GM21528 (cell line): ENCODE measurements around the gene CCT8L2.
"Not testable (repeated sequence)": the region's sequence is repeated elsewhere in the genome, so short reads cannot be mapped to it uniquely, and the experiment has no call there.

ENCODE experiments used
- ATAC-seq: cut with Tn5 transposase; IDR thresholded peaks from one replicate; pipeline ENCODE4 v1.9.1; 2021; ENCODE audit warnings: mild to moderate bottlenecking, moderate library complexity; ENCODE audit not compliant: unreplicated experiment, low FRiP score

Gene CCT8L2

DNA sequence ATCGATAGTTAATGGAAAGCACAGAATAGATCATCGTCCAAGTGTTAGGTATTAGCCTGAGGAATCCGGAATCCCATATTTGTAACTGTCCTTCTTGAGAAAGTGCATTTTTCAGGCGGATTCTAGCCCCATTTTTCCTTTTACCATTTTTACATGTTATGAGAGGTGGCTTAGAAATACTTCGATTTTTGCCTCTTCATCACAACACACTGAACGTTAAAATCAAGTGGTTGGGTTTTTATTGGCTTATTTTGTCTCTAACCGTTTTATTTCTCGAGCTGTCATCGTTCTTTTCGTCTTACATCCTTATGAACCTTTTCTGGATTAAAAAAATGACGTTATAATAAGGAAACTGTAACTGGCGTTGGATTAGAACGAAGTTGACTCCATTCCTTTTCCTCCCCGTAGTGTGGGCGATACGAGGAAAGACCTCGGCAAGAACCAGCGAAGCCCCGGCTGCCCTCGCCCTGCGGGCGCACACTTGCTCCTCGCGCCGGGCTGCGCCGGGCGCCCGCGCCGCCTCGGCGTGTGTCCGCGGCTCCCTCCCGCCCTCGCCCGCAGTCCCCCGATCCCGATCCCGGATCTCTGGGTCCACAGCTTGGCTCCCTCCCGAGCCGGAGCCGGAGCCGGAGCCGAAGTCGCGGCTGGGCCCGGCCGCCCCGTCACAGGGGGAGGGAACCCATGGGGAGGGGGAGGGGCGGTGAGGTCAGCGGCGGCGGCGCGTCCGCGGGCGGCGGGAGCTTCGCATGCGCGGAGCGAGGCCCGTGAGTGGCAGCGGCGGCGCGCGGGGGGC lies 8.2 kb upstream of the CCT8L2 start:
- not testable (repeated sequence) for ATAC-seq

DNA sequence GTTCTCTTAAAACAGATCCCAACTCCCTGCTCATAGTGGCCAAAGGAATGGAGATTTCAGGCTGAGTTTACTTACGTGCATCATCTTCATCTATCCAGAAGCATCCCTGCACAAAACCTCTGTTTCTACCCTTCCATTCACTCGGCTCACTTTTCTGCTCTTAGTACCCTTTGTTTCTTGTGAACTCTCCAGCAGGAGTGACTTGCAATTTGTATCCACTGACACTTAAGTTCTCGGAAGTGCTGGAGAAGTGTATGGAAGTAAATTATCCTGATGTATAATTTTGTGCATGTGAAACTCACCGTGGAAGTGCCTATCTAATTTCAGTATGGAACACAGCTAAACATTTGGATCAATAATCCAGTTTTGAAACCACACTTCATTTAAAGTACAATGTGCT lies 7.0 kb upstream of the CCT8L2 start:
- not testable (repeated sequence) for ATAC-seq

DNA sequence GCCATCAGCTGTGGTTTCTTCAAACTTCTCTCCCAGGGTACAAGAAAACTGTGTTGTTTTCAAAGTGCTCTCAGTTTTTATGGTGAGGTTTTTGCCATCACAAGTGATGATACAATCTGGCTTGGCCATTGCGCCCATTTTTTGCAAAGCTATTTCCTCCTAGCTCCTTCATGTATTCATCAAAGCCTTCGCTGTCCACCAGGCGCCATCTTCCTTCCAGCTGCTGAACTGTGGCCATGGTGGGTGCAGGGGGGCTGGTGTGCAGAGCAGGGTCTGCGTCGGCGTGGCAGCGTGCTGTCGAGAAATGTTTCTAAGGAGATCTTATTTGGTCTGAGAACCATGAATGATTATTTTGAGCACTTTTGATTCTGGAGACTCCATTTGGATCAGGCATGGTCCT lies 2.6 kb upstream of the CCT8L2 start:
- ATAC-seq: not testable (repeated sequence)

DNA sequence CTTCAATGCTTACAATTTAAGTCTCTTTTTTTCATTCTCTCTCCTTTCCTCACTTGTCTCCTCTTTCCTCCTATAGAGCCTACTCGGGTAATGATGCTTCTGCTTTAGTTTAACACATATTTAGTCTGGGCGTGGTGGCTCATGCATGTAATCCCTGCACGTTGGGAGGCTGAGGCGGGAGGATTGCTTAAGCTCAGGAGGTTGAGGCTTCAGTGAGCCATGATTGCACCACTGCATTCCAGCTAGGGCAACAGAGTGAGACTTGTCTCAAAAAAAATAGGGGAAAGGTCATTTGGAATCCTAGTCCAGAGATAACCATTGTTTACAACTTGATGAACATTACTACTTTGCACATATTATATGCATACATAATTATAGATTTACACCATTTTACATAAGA lies 1.4 kb upstream of the CCT8L2 start:
- ATAC-seq: no peak

DNA sequence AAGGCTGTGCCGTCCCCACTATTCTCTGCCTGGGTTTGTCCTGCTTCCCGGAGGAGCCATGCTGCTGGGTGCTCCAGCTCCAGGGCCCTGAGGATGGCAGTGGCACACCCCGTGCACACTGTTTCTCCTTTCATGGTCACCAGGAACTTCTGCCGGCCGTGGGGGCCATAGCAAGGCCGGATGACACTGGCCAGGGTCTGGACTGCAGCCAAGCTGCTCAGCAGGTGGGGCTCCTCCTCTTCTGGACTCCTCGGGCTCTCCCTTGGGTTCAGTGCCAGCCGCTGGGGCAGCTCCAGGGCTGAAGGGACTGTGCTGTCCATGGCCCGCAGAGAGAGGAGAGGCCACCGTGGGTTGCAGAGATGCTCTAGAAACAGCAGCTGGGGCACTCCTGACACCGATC lies 379 bp downstream of the CCT8L2 start:
- not testable (repeated sequence) for ATAC-seq

DNA sequence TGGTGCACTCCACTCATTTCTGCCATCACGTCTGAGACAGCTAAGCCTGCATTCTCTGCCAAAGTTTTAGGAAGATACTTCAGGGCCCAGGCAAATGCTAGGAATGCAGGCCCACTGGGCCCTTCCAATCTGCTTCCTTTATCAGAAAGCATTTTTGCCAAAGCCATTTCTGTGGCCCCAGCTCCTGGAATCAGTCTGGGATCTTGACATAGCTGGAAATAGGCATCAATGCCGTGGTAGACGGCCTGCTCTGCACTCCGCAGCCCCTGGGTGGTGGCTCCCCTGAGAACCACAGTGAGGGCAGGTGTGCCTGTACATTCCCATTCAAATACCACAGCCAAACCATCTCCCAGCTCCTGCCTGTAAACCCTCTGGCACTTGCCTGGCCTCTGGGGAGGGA lies 1.5 kb downstream of the CCT8L2 start:
- ATAC-seq: not testable (repeated sequence)

DNA sequence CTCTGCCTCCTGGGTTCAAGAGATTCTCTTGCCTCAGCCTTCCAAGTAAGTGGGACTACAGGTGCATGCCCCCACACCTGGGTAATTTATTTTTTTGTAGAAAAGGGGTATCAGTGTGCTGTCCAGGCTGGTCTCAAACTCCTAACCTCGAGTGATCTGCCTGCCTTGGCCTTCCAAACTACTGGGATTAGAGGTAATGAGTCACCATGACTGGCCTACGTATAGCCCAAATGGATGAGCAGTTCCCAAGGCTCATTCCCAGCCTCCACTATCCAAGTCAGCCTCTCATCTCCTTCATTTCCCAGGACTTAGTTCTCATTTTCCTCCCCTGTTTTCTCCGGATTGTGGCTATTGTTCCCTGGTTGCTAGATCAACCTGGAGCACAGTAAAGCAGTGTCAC lies 5.6 kb downstream of the CCT8L2 start:
- ATAC-seq: no peak

DNA sequence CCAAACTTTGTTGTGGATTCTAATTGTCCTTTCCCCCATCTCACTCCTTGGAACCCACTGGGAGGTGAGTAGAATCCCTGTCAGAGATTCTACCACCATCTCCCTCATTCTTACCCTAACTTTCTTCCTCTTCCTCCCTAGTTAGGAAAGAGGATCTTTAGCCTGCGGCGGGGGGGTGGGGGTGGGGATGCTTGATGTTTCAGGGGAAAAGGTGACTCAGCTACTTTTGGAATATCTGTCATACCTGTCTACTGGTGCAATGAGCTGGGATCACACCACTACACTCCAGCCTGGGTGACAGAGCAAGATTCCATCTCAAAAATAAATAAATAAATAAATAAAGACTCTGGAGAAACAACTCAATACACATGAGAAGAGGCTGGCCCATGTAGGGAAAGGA lies 6.4 kb downstream of the CCT8L2 start:
- no peak for ATAC-seq

DNA sequence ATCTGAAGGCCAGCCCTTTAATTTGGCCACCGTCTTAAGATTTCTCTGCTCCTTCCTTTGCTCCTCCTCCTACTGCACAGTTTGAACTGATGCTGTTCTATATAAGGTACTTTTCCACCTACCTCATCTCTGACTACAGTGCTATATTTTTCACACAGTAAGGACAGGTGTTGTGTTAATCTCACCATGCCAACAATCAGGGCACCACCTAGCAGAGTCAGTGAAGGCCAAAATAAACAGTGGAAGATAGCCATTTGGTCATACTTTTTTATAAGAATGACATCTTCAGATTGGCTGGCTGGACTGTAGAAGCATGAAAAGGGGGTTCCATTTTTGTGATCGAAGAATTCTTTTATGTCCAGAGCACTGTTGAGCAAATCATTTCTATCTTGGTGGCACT lies 11.7 kb downstream of the CCT8L2 start:
- ATAC-seq: not testable (repeated sequence)

DNA sequence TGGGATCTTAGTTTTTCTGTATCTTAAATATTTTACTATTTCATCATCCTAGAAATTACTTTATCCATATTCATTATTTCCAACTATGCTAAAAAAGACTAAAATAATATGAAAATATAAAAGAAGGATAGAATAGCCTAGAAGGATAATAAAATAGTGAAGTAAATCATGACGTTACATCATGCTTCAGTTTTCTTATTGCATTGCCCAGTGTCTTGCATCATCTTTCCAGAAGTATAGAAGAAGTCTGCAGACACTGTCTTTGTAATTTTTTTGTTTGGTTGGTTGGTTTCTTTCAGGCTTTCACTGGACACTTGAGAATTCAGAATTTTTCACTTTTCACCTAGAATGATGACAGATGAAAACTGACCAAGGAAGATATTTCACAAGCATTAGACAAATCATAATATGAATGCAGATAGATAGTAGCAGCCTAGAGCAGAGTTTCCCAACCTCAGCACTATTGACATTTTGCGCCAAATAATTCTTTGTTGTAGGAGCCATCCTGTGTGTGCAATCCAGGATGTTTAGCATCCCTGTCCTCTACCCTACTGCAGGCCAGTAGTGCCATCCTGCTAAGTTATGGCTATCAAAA lies 23.3 kb downstream of the CCT8L2 start:
- not testable (repeated sequence) for ATAC-seq

DNA sequence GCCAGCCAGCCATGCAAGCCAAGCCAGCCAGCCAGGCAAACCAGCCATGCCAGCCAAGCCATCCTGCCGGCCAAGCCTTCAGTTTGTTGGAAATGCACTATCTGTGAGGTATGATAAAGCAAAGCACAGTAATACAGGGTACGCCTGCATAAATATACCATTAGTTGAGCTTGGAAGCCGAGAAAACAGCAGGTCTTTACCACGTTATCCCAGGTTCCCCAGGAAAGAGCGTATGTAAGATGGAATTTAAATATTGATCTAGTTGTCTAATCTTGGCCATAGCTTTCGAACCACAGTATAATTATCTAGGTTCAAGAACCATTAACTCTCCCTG lies 24.2 kb downstream of the CCT8L2 start:
- no peak for ATAC-seq

DNA sequence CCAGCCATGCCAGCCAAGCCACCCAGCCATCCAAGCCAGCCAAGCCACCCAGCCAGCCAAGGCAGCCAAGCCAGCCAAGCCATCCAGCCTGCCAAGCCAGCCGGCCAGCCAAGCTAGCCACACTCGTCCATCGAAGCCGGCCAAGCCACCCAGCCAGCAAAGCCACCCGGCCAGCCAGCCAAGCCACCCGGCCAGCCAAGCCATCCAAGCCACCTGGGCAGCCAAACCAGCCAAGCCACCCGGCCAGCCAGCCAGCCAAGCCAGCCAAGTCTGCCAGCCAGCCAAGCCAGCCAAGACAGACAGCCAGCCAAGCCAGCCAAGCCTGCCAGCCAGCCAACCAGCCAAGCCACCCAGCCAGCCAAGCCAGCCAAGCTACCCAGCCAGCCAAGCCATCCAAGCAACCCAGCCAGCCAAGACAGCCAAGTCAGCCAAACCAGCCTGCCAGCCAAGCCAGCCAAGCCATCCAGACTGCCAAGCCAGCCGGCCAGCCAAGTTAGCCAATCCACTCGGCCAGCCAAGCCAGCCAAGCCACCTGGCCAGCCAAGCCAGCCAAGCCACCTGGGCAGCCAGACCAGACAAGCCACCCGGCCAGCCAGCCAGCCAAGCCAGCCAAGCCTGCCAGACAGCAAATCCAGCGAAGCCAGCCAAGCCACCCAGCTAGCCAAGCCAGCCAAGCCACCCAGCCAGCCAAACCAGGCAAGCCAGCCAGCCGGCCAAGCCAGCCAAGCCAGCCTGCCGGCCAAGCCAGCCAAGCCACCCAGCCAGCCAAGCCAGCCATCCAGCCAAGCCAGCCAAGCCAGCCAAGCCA lies 24.8 kb downstream of the CCT8L2 start:
- ATAC-seq: not testable (repeated sequence)

DNA sequence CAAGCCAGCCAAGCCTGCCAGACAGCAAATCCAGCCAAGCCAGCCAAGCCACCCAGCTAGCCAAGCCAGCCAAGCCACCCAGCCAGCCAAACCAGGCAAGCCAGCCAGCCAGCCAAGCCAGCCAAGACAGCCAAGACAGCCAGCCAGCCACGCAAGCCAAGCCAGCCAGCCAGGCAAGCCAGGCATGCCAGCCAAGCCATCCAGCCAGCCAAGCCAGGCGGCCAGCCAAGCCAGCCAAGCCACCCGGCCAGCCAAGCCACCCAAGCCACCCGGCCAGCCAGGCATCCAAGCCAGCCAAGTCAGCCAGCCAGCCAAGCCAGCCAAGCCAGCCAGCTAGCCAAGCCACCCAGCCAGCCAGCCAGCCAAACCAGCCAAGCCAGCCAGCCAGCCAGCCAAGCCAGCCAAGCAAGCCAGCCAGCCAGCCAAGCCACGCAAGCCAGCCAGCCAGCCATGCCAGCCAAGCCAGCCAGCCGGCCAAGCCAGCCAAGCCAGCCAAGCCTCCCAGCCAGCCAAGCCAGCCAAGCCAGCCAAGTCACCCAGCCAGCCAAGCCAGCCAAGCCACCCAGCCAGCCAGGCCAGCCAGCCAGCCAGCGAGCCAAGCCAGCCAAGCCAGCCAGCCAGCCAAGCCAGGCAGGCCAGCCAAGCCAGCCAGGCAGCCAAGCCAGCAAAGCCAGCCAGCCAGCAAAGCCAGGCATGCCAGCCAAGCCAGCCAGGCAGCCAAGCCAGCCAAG lies 26.0 kb downstream of the CCT8L2 start:
- ATAC-seq: not testable (repeated sequence)

DNA sequence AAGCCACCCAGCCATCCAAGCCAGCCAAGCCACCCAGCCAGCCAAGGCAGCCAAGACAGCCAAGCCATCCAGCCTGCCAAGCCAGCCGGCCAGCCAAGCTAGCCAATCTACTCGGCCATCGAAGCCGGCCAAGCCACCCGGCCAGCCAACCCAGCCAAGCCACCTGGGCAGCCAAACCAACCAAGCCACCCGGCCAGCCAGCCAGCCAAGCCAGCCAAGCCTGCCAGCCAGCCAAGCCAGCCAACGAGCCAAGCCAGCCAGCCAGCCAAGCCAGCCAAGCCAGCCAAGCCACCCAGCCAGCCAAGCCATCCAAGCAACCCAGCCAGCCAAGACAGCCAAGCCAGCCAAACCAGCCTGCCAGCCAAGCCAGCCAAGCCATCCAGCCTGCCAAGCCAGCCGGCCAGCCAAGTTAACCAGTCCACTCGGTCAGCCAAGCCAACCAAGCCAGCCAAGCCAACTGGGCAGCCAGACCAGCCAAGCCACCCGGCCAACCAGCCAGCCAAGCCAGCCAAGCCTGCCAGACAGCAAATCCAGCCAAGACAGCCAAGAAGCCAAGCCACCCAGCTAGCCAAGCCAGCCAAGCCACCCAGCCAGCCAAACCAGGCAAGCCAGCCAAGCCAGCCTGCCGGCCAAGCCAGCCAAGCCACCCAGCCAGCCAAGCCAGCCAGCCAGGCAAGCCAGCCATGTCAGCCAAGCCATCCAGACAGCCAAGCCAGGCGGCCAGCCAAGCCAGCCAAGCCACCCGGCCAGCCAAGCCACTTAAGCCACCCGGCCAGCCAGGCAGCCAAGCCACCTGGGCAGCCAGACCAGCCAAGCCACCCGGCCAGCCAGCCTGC lies 26.8 kb downstream of the CCT8L2 start:
- ATAC-seq: not testable (repeated sequence)

DNA sequence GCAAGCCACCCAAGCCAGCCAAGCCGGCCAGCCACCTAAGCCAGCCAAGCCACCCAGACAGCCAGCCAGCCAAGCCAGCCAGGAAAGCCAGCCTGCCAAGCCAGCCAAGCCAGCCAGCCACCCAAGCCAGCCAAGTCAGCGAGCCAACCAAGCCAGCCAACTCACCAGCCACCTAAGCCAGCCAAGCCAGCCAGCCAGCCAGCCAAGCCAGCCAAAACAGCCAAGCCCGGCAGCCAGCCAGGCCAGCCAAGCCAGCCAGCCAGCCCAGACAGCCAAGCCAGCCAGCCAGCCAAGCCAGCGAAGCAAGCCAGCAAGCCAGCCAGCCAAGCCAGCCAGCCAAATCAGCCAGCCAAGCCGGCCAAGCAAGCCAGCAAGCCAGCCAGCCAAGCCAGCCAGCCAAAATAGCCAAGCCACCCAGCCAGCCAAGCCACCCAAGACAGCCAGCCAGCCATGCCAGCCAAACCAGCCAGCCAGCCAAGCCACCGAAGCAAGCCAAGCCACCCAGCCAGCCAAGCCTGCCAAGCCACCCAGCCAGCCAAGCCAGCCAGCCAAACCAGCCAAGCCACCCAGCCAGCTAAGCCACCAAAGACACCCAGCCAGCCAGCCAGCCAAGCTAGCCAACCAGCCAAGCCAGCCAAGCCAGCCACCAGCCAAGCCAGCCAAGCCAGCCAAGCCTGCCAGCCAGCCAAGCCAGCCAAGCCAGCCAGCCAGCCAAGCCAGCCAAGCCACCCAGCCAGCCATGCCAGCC lies 27.6 kb downstream of the CCT8L2 start:
- ATAC-seq: not testable (repeated sequence)

DNA sequence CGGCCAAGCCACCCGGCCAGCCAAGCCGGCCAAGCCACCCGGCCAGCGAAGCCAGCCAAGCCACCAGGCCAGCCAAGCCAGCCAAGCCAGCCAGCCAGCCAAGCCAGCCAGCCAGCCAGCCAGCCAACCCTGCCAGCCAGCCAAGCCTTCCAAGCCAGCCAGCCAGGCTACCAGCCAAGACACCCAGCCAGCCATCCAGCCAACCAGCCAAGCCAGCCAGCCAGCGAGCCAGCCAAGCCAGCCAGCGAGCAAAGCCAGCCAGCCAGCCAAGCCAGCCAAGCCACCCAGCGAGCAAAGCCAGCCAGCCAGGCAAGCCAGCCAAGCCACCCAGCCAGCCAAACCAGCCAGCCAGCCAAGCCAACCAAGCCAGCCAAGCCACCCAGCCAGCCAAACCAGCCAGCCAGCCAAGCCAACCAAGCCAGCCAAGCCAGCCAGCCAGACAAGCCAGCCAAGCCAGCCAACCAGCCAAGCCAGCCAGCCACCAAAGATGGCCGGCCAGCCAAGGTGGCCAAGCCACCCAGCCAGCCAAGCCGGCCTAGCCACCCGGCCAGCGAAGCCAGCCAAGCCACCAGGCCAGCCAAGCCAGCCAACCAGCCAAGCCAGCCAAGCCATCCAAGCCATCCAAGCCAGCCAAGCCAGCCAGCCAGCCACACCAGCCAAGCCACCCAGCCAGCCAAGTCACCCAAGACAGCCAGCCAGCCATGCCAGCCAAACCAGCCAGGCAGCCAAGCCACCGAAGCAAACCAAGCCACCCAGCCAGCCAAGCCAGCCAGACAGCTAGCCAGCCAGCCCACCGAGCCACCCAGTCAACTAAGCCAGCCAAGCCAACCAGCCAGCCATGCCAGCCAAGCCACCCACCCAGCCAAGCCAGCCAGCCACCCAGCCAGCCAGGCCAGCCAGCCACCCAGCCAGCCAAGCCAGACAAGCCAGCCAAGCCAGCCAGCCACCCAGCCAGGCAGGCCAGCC lies 28.8 kb downstream of the CCT8L2 start:
- ATAC-seq: no peak

DNA sequence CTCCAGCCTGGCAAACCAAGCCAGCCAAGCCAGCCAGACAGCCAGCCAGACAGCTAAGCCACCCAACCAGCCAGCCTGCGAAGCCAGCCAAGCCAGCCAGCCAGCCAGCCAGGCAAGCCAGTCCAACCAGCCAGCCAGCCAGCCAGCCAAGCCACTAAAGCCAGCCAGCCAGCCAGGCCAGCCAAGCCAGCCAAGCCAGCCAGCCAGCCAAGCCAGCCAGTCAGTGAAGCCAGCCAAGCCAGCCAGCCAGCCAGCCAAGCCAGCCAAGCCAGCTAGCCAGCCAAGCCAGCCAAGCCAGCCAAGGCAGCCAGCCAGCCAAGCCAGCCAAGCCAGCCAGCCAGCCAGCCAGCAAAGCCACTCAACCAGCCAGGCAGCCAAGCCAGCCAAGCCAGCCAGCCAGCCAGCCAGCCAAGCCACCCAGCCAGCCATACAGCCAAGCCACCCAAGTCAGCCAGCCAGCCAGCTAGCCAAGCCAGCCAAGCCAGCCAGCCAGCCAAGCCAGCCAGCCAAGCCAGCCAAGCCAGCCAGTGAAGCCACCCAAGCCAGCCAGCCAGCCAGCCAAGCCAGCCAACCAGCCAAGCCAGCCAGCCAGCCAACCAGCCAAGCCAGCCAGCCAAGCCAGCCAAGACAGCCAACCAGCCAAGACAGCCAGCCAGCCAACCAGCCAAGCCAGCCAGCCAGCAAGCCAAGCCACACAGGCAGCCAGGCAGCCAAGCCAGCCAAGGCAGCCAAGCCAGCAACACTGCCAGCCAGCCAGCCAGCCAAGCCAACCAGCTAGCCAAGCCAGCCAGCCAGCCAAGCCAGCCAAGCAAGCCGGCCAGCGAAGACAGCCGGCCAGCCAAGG lies 29.7 kb downstream of the CCT8L2 start:
- ATAC-seq: no peak
